Right lobe of liver (tissue), 6 donors: ENCODE measurements around the gene TEKT2. TPM values are rescaled to one million over a fixed set of nuclear protein-coding genes. Genes with fewer than 3 reads are reported as not detected.

Source experiments
- ATAC-seq, 4 donors: fragments of 200-7000 bp; cut with Tn5 transposase; one replicate each; pipeline ENCODE4 v1.9.1; 2020; ENCODE audit warnings: mild to moderate bottlenecking in 4 of 4, moderate library complexity in 4 of 4
- DNase-seq, 3 donors: peaks; one replicate each; pipeline ENCODE4 v3.0.0-alpha.2; 2020
- H3K27ac ChIP-seq, 3 donors: fragments of 200-600 bp; one replicate each; pipeline ENCODE4 v1.8.0; 2022
- H3K27me3 ChIP-seq, 2 donors: fragments of 200-600 bp; one replicate each; pipeline ENCODE4 v1.8.0; 2022
- H3K36me3 ChIP-seq, 4 donors: fragments of 200-600 bp; sonication (generic) in 1 of 4; one replicate each; pipeline versions ENCODE4 v1.5.1 to v1.8.0; 2017 to 2022; ENCODE audit warnings: control low read depth in 1 of 4
- H3K4me1 ChIP-seq, 4 donors: fragments of 200-600 bp; sonication (generic) in 1 of 4; one replicate each; pipeline versions ENCODE4 v1.5.1 to v1.8.0; 2017 to 2022; ENCODE audit warnings: control low read depth in 1 of 4
- H3K4me3 ChIP-seq, 3 donors: fragments of 200-600 bp; one replicate each; pipeline ENCODE4 v1.8.0; 2022
- H3K9me3 ChIP-seq, 4 donors: fragments of 200-600 bp; sonication (generic) in 1 of 4; one replicate each; pipeline versions ENCODE4 v1.5.1 to v1.8.0; 2017 to 2022; ENCODE audit warnings: control low read depth in 1 of 4
- POLR2A ChIP-seq: fragments of 450-650 bp; IDR thresholded peaks from one replicate; pipeline ENCODE4 v1.6.1; 2017; ENCODE audit warnings: antibody characterized with exemption, mild to moderate bottlenecking
- WGBS: methylation state at CpG from one replicate; pipeline ENCODE4 v1.1.6; 2018; ENCODE audit warnings: low coverage, low lambda C conversion rate; ENCODE audit not compliant: insufficient coverage; ENCODE audit errors: missing lambda C conversion rate; 5-methylcytosine and 5-hydroxymethylcytosine counted together
- intact Hi-C, 2 donors: fragments of 100-400 bp; cut with DNase I; formaldehyde crosslinking; loops; one replicate each; pipeline versions ENCODE4 v1.11.2 to v1.14.1; 2022
- total RNA-seq, 6 experiments: library from RNA; depleted of rRNA in 2 of 6; stranded (reverse); fragments of >200 nt in 2 of 6; fragmentation: NEBNext Ultra II Directional in 3 of 6; extraction: Animal tissue kit (Norgen Biotek cat#: 25700) in 3 of 6; gene quantifications; one replicate each; pipeline versions ENCODE4 v1.1.0 to v1.2.4, GENCODE V29; 2016 to 2023
- TF ChIP-seq, protein P1 (sequence below), 4 donors: fragments of 200-600 bp in 3 of 4; fragments of 450-650 bp in 1 of 4; IDR thresholded peaks; one replicate each; pipeline versions ENCODE4 v1.5.1 to v1.8.0; 2016 to 2022; ENCODE audit warnings: antibody characterized with exemption in 4 of 4, mild to moderate bottlenecking in 2 of 4
- donor health status: DM: no; HTN: yes; CAD: no.
- donor health status: DM: no; HTN: no; CAD: no.
- donor health status: DM: no; HTN: no; CAD: no.
- donor health status: DM: no; HTN: yes; CAD: no.
- donor health status: DM: no; HTN: yes; CAD: no.

TEKT2 gene
- total RNA-seq, 6 experiments from 2014 or later, result not detected

DNA sequence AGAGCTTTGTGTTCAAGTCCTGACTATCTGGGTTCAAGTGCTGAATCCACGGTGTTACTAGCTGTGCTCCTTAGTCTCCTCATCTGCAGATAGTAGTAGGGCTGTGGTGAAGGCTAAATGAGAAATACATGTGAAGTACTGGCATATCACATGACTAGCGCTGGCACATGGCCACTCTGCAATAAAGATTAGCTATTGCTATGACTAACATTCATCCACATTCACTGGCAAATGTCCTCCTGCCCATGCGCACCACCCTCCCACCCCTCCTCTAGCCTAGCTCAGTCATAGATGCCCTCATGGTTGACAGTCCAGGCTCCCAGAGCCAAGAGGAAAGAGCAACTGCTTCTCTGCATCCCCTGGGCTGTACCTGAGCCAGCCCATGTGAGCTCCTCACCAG is 49.6 kb downstream of the TEKT2 start:
- TF ChIP-seq, protein P1, sequence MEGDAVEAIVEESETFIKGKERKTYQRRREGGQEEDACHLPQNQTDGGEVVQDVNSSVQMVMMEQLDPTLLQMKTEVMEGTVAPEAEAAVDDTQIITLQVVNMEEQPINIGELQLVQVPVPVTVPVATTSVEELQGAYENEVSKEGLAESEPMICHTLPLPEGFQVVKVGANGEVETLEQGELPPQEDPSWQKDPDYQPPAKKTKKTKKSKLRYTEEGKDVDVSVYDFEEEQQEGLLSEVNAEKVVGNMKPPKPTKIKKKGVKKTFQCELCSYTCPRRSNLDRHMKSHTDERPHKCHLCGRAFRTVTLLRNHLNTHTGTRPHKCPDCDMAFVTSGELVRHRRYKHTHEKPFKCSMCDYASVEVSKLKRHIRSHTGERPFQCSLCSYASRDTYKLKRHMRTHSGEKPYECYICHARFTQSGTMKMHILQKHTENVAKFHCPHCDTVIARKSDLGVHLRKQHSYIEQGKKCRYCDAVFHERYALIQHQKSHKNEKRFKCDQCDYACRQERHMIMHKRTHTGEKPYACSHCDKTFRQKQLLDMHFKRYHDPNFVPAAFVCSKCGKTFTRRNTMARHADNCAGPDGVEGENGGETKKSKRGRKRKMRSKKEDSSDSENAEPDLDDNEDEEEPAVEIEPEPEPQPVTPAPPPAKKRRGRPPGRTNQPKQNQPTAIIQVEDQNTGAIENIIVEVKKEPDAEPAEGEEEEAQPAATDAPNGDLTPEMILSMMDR (IDR thresholded peaks at IDR 0.05), result no peak
- H3K27ac ChIP-seq, result no peak overlapping the region
- ATAC-seq (peak in 2 of 4 donors; percentile 17 to 44), DNase-seq (no peak)
- no peaks in the 10 kb centered on the region for H3K27me3 ChIP-seq
- H3K4me1 ChIP-seq, result no peaks in the 10 kb centered on the region
- no peaks in the 10 kb centered on the region for H3K9me3 ChIP-seq
- peaks cover 0 to 20% (median 8%) of the 10 kb centered on the region in 4 donors for H3K36me3 ChIP-seq
- WGBS, result 78% methylated on average over 3 of the region's 3 CpGs
- intact Hi-C loops, result no loop called here
- no peak overlapping the region for H3K4me3 ChIP-seq

DNA sequence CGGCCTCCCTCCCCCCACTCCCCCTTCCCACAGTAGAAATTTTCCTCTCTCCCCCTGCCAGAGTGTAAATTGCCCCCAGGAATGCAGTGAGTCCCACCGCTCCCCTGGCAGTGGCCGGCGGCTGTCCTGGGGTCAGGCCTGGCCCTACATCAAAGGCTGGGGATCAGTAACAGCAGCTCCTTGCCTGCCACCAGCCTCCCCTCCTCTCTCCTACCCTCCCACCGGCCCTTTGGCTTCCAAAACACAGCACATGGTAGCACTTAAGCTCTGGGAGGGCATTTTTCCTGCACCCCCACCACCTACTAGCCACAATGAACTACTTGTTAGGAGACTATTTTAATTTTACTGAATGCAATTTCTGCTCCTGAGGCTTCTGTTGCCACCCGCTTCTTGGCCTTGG is 50.1 kb downstream of the TEKT2 start:
- TF ChIP-seq, protein P1 (IDR thresholded peaks at IDR 0.05), result no peak
- no peak for TF ChIP-seq POLR2A
- Histone ChIP-seq H3K4me3 (no peak overlapping the region), H3K27ac (no peak overlapping the region), H3K9me3 (no peaks in the 10 kb centered on the region), H3K27me3 (no peaks in the 10 kb centered on the region), H3K4me1 (no peaks in the 10 kb centered on the region), H3K36me3 (peaks cover 0 to 24% (median 8%) of the 10 kb centered on the region in 4 donors)
- intact Hi-C loops, result no loop called here
- ATAC-seq, result no peak
- DNase-seq, result no peak
- WGBS, result 75% methylated on average over 2 of the region's 6 CpGs

DNA sequence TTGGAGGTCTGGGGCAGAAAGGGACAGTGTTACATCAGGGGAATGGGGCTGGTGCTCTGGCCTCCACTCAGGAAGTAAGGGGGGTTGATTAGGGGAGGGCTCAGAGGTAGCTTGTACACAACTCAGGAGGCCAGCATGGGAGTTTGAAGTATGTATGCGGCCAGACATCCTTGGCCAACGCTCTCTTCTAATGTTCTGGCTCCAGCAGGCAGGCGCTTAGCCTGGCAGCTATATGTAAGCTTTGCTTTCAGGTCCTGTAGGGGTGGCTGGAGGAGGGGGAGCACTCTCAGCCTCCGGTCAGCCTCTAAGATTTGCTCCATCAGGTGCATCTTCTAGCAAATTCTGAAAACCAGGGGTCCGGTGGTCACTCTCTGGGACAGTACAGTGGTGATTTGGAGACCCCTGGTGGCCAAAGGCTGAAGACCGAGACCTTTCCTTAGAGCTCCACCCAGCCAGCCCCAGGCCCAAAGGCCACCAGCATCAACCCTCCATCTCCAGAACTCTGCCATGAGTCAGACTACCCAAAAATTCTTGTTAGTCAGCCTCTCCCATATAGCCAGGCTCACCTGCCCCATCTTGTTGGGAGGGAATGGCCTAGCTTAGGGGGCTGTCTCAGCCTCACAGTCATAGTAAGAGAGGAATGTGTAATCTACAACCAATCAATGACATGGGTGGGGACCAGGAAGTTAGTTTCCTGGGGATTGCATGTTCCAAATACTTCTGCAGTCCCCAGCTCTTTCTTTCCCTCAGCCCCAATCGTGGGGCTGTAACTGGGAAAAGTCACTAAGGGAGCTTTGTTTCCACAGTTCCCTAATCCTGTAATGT is 50.8 kb downstream of the TEKT2 start:
- 44% methylated on average over 2 of the region's 7 CpGs for WGBS
- TF ChIP-seq, protein P1 (IDR thresholded peaks at IDR 0.05), result peak; percentile 40 to 53 (median 48)
- TF ChIP-seq POLR2A, result no peak
- no peak for DNase-seq
- H3K36me3 ChIP-seq, result peaks cover 4 to 30% (median 10%) of the 10 kb centered on the region in 4 donors
- intact Hi-C loops, result no loop called here
- peak; percentile 60 to 70 (median 68) for ATAC-seq
- H3K27me3 ChIP-seq, result no peaks in the 10 kb centered on the region
- H3K4me3 ChIP-seq, result no peak overlapping the region
- H3K9me3 ChIP-seq, result no peaks in the 10 kb centered on the region
- H3K27ac ChIP-seq, result no peak overlapping the region
- no peaks in the 10 kb centered on the region for H3K4me1 ChIP-seq

DNA sequence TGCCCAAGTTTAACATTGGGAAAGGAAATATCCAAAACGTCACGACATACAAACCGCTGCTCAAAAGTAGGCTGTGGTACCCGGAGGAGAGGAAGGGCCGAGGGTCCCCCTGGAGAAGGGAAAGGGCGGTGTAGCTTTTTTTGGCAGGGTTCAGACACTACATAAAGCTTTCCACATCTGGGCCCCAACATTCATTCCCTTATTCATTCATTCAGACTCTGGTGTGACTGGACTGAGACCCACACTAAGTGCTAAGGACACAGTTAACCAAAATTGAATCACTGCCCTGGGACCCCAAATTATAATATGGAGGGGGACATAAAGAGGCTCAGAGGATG is 51.4 kb downstream of the TEKT2 start:
- ATAC-seq (no peak), DNase-seq (no peak)
- Histone ChIP-seq H3K4me1 (no peaks in the 10 kb centered on the region), H3K27me3 (no peaks in the 10 kb centered on the region), H3K9me3 (no peaks in the 10 kb centered on the region), H3K36me3 (peaks cover 6 to 33% (median 10%) of the 10 kb centered on the region in 4 donors), H3K27ac (no peak overlapping the region), H3K4me3 (no peak overlapping the region)
- 65% methylated on average over 6 of the region's 6 CpGs for WGBS
- intact Hi-C loops, result no loop called here
- no peak for TF ChIP-seq POLR2A
- TF ChIP-seq, protein P1 (IDR thresholded peaks at IDR 0.05), result no peak
